DND-41 (cell line): Measurements from ENCODE around the gene FRY.

ENCODE experiments used
- ATAC-seq: fragments of 200-7000 bp; cut with Tn5 transposase; 3 replicates; pipeline ENCODE4 v1.9.1; 2021; ENCODE audit warnings: low read depth; ENCODE audit not compliant: insufficient read depth
- DNase-seq: peaks from one replicate; pipeline ENCODE4 v3.0.0-alpha.2; 2020
- H2AFZ ChIP-seq: 2 replicates; pipeline ENCODE4 v1.6.0; 2012; ENCODE audit warnings: low read depth, low read length
- H3K27ac ChIP-seq: 2 replicates; pipeline ENCODE4 v1.5.1; 2012; ENCODE audit warnings: low read length, inconsistent platforms
- H3K27me3 ChIP-seq: fragments of 200-600 bp; sonication (generic); 2 replicates; pipeline ENCODE4 v1.6.0; 2012; ENCODE audit warnings: low read length, mild to moderate bottlenecking, inconsistent platforms; ENCODE audit not compliant: insufficient read depth, poor library complexity
- H3K36me3 ChIP-seq: 2 replicates; pipeline ENCODE4 v1.5.1; 2012; ENCODE audit warnings: low read length, inconsistent platforms; ENCODE audit not compliant: insufficient read depth
- H3K4me1 ChIP-seq: 2 replicates; pipeline ENCODE4 v1.5.1; 2012; ENCODE audit warnings: mild to moderate bottlenecking, low read length; ENCODE audit not compliant: insufficient read depth
- H3K4me2 ChIP-seq: 2 replicates; pipeline ENCODE4 v1.6.0; 2012; ENCODE audit warnings: mild to moderate bottlenecking, moderate library complexity, low read length, inconsistent platforms; ENCODE audit not compliant: insufficient read depth
- H3K4me3 ChIP-seq, 2 experiments: fragments of 200-600 bp in 1 of 2; shearing (Covaris generic) in 1 of 2; 2 replicates each; pipeline ENCODE4 v1.5.1; 2012 to 2016; ENCODE audit warnings: inconsistent platforms in 2 of 2, low read length in 2 of 2, mild to moderate bottlenecking in 2 of 2, low read depth in 1 of 2, moderate library complexity in 1 of 2
- H3K79me2 ChIP-seq: 2 replicates; pipeline ENCODE4 v1.6.0; 2012; ENCODE audit warnings: low read length, inconsistent platforms; ENCODE audit not compliant: insufficient read depth
- H3K9ac ChIP-seq: 2 replicates; pipeline ENCODE4 v1.6.0; 2012; ENCODE audit warnings: low read depth, mild to moderate bottlenecking, inconsistent platforms, low read length, moderate library complexity
- H3K9me3 ChIP-seq: 2 replicates; pipeline ENCODE4 v1.5.1; 2012; ENCODE audit warnings: low read length, moderate library complexity, mild to moderate bottlenecking, inconsistent platforms; ENCODE audit not compliant: insufficient read depth, severe bottlenecking
- H4K20me1 ChIP-seq: 2 replicates; pipeline ENCODE4 v1.6.0; 2012; ENCODE audit warnings: low read length; ENCODE audit not compliant: insufficient read depth
- EZH2 ChIP-seq: IDR thresholded peaks from 3 replicates; pipeline ENCODE4 v1.6.1; 2012; ENCODE audit warnings: borderline replicate concordance, low read depth, mild to moderate bottlenecking, moderate library complexity, low read length, inconsistent platforms; ENCODE audit not compliant: severe bottlenecking
- TF ChIP-seq, protein P1 (sequence below): IDR thresholded peaks from 2 replicates; pipeline ENCODE4 v1.5.1; 2012; ENCODE audit warnings: borderline replicate concordance, low read length, moderate library complexity, mild to moderate bottlenecking; ENCODE audit not compliant: poor library complexity, severe bottlenecking; ENCODE audit errors: extremely low read depth

The FRY gene

GRCh38 chr13:32210101-32210500 is 178.5 kb downstream of the FRY start:
- no peak overlapping the region for H2AFZ ChIP-seq
- no peaks in the 10 kb centered on the region for H3K79me2 ChIP-seq
- no peak for ATAC-seq
- no peak for DNase-seq
- H3K4me3 ChIP-seq = no peak overlapping the region
- no peak for TF ChIP-seq EZH2
- TF ChIP-seq, protein P1, sequence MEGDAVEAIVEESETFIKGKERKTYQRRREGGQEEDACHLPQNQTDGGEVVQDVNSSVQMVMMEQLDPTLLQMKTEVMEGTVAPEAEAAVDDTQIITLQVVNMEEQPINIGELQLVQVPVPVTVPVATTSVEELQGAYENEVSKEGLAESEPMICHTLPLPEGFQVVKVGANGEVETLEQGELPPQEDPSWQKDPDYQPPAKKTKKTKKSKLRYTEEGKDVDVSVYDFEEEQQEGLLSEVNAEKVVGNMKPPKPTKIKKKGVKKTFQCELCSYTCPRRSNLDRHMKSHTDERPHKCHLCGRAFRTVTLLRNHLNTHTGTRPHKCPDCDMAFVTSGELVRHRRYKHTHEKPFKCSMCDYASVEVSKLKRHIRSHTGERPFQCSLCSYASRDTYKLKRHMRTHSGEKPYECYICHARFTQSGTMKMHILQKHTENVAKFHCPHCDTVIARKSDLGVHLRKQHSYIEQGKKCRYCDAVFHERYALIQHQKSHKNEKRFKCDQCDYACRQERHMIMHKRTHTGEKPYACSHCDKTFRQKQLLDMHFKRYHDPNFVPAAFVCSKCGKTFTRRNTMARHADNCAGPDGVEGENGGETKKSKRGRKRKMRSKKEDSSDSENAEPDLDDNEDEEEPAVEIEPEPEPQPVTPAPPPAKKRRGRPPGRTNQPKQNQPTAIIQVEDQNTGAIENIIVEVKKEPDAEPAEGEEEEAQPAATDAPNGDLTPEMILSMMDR = no peak
- H3K4me2 ChIP-seq = no peak overlapping the region
- H4K20me1 ChIP-seq = no peaks in the 10 kb centered on the region
- H3K27me3 ChIP-seq = peaks cover 17% of the 10 kb centered on the region
- H3K4me1 ChIP-seq = no peaks in the 10 kb centered on the region
- no peaks in the 10 kb centered on the region for H3K9me3 ChIP-seq
- no peak overlapping the region for H3K27ac ChIP-seq
- H3K36me3 ChIP-seq = no peaks in the 10 kb centered on the region
- H3K9ac ChIP-seq = no peak overlapping the region

DNA sequence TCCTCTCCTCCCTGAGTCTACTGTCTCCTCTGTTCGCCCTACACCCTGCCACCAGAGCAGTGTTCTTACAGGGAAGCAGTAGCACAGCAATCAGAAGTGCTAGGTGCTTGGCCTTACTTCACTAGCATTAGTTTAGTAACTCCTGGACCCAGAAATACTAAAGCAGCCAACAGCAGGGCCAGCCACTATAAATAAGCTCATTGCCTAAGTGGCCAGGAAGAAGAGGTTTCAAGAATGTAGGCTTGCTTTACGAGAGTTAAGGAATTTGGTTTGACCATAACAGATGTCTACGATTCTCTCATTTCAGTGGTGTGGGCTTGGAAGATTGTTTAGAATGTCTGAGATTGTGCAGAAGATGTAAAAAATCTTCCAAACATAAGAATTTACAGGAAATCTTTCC is 180.2 kb downstream of the FRY start:
- no peaks in the 10 kb centered on the region for H3K4me1 ChIP-seq
- H3K27ac ChIP-seq = no peak overlapping the region
- H3K9me3 ChIP-seq = no peaks in the 10 kb centered on the region
- no peaks in the 10 kb centered on the region for H3K36me3 ChIP-seq
- no peak for ATAC-seq
- H3K9ac ChIP-seq = no peak overlapping the region
- no peaks in the 10 kb centered on the region for H4K20me1 ChIP-seq
- no peaks in the 10 kb centered on the region for H3K79me2 ChIP-seq
- no peak overlapping the region for H3K4me2 ChIP-seq
- no peak overlapping the region for H3K4me3 ChIP-seq
- no peak for DNase-seq
- no peak overlapping the region for H2AFZ ChIP-seq
- no peak for TF ChIP-seq EZH2
- TF ChIP-seq, protein P1 = no peak
- H3K27me3 ChIP-seq = peaks cover 12% of the 10 kb centered on the region

- TF ChIP-seq EZH2 = no peak
- TF ChIP-seq, protein P1 = no peak
- DNase-seq (no peak), ATAC-seq (no peak)
- Histone ChIP-seq H3K9ac (no peak overlapping the region), H3K4me2 (no peak overlapping the region), H4K20me1 (no peaks in the 10 kb centered on the region), H3K79me2 (no peaks in the 10 kb centered on the region), H3K36me3 (no peaks in the 10 kb centered on the region), H3K27me3 (peaks cover 6% of the 10 kb centered on the region), H3K27ac (no peak overlapping the region), H3K4me3 (no peak overlapping the region), H3K9me3 (no peaks in the 10 kb centered on the region), H3K4me1 (no peaks in the 10 kb centered on the region), H2AFZ (no peak overlapping the region)
These were observed 180.8 kb downstream of the FRY start for GRCh38 chr13:32212421-32212820.

DNA sequence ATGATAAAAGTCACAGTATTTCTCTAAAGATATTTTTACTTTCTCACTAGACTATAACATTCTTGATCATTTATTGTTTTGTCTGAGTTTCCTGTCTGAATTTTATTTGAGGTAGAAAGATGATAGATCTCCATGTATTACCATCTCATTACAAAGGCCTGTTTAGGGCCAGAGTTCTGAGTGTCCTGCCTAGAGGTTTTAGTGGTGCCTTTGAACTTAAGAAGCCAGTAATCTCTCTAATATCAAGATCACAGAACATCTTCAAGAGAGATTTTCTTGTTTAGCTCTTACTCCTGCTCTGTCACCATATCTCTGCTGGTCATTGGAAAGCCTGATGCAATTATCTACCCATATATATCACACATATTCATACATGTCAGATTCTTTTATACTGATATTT is 182.1 kb downstream of the FRY start:
- Histone ChIP-seq H3K4me1 (no peaks in the 10 kb centered on the region), H3K4me2 (no peak overlapping the region), H3K79me2 (no peaks in the 10 kb centered on the region), H3K9ac (no peak overlapping the region), H3K27me3 (peaks cover 6% of the 10 kb centered on the region), H3K27ac (no peak overlapping the region), H4K20me1 (no peaks in the 10 kb centered on the region), H3K36me3 (no peaks in the 10 kb centered on the region), H3K4me3 (no peak overlapping the region), H2AFZ (no peak overlapping the region), H3K9me3 (no peaks in the 10 kb centered on the region)
- no peak for DNase-seq
- TF ChIP-seq, protein P1 = no peak
- no peak for TF ChIP-seq EZH2
- ATAC-seq = no peak
